NCI-H1105 (cell line): ENCODE results near the gene DIP2B.
A peak's percentile ranks its signal among the peaks of the same experiment; 100 is the strongest.

Experiments used
- DNase-seq: peaks from one replicate; lab custom pipeline; 2025; lab: John Stamatoyannopoulos, UW

The DIP2B gene

GRCh38 chr12:50727466-50727865 lies 222.7 kb downstream of the DIP2B start:
- no peak for DNase-seq

- DNase-seq: no peak
These were observed 223.6 kb downstream of the DIP2B start for GRCh38 chr12:50728417-50728816.

- no peak for DNase-seq
These were observed 224.1 kb downstream of the DIP2B start for GRCh38 chr12:50728841-50729240.

GRCh38 chr12:50732591-50732990 lies 227.8 kb downstream of the DIP2B start:
- DNase-seq: no peak

- no peak for DNase-seq
These were observed 228.9 kb downstream of the DIP2B start for GRCh38 chr12:50733706-50734105.

- DNase-seq: no peak
These were observed 229.9 kb downstream of the DIP2B start for GRCh38 chr12:50734409-50735263.

- DNase-seq: no peak
These were observed 234.8 kb downstream of the DIP2B start for GRCh38 chr12:50739611-50740010.

GRCh38 chr12:50740307-50740706 lies 235.5 kb downstream of the DIP2B start:
- DNase-seq: no peak

- DNase-seq: no peak
These were observed 238.0 kb downstream of the DIP2B start for GRCh38 chr12:50742776-50743175.

GRCh38 chr12:50745861-50746260 lies 241.1 kb downstream of the DIP2B start:
- no peak for DNase-seq

GRCh38 chr12:50746431-50746830 lies 241.6 kb downstream of the DIP2B start:
- DNase-seq: no peak

GRCh38 chr12:50747817-50748216 lies 243.0 kb downstream of the DIP2B start:
- DNase-seq: no peak

GRCh38 chr12:50749459-50749882 lies 244.7 kb downstream of the DIP2B start:
- DNase-seq: no peak

GRCh38 chr12:50750366-50750765 lies 245.6 kb downstream of the DIP2B start:
- DNase-seq: no peak

GRCh38 chr12:50751948-50752721 lies 247.3 kb downstream of the DIP2B start:
- DNase-seq: no peak

GRCh38 chr12:50753232-50753769 lies 248.5 kb downstream of the DIP2B start:
- DNase-seq: no peak

GRCh38 chr12:50763639-50764285 lies 259.0 kb downstream of the DIP2B start, which contains the start of gene ATF1:
Gene ATF1, plus strand, starts transcription at chr12:50764101. Its CDS starts 16,045 bp downstream, at chr12:50780146.
- peak; percentile 62 for DNase-seq

GRCh38 chr12:50764286-50765094 lies 259.7 kb downstream of the DIP2B start:
- peak; percentile 37 for DNase-seq

GRCh38 chr12:50765095-50765911 lies 260.5 kb downstream of the DIP2B start:
- DNase-seq: no peak

GRCh38 chr12:50768391-50768790 lies 263.6 kb downstream of the DIP2B start:
- no peak for DNase-seq
